ENCODE measurements around the gene MAPKAP1.

MAPKAP1 gene

DNA sequence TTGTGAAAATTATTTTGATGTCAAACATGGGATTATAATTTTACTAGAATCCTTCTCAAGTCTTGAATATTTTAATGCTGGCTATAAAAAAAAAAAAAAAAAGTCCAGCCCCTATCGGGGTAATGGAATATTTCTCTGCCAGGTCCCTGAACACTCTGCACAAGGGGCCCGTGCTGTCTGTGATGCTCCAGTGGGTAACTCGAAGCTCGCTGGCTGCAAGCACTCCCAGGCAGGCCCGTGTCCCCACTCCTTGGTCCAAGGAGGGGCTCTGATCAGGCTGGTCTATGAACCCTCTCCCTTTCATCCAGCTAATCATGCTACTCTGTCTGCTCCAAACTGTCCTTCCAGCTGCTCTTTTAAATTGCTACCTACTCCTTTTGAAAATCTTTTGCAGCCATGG, 264.6 kb downstream of the MAPKAP1 start:
- no peak for DNase-seq

DNA sequence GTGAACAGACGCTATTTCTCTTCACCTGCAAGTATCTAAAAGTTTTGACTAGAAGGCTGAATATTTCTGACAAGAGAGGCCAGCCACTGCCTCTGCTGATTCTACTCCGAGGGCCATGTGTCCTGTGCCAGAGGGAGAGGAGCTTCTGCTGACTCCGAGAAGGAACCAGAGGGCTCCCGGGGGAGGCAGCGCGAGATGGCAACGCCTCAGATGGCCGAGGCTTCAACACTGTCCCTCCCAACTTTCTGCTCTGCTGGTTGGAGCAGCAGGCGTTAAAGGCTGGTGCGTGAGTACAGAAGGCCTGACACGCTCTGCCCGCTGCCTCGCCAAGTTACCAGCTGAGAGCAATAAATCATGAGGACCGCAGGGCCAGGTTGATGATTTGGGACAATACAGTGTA, 266.6 kb downstream of the MAPKAP1 start:
- no peak for DNase-seq

DNA sequence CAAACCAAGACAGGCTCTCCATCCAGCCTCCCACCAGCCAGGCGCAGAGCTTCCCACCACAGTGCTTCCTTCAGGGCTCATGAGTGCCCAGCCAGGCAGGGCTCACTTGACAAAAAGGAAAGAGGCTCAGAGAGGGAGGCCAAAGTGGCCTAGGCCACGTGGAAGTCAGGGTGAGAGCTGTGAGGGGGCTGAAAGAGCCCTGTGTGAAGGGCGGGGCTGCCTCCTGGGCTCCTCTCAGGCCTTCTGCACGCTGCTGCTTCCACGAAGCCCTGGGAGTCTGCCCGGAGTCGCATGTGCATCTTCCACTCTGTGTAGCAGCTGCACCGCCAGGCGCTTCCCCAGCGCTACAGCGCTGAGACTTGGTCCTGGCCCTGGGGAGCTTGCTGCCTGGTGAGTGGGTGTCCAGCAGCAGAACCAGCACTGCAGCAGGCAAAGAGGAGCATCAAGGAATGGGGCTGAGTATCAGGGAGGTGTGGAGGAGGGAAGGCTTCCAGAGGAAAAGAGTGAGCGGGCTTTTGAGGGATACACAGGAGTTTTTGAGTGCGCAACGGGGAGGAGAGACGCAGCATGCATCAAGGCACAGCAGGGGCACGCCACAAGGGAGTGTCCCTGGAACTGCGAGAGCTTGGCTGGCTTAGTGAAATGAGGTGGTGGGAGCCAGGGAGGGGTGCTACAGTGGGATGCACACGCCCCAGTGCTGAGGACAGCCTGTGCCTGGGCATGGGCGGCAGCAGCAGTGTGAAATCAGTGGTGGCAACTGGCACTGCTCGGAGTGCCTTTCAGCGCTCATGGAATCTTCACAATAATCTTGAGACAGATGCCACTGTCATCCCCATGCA, 267.4 kb downstream of the MAPKAP1 start:
- DNase-seq, result no peak

DNA sequence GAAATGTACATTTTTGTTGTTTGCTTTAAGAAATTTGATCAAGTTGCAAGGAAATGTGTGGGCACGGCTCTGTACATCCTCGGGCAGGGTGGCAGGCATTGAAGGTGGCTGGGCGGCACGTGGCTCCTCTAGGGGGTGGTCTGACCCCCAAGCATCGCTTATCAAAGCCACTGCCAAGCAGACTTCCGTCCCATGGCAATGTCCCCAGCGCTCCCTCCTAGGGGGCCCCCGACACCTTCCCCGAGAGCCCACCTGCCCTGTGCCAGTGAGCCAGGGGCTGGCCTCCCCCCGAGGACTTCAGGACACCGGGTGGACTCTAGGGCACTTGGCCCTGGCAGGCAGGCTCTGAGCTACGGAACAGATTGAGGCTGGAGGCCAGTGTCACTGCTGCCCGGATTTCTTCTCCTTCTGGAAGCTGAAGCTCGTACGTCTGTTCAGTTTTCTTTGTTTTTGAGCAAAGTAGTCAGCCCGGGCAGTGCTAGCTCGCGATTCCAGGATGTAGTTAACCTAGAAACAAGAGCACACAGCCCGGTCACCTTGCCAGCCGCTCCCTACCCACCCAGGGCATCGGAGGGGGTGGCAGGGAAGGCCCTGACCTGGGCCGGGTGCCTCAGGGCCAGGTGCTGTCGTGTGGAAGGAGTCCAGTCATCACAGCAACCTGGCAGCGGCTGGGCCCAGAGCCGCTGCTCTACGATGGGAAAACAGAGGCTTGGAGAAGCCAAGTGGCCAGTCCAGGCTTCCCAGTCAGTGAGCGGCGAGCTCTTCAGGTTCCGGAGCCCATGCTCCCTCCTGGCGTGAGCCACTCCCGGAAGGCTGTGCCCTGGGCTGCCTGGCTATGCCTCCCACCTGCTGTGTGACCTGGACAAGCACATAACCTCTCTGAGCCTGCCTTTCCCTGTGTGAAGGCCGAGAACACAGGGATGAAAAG, 268.2 kb downstream of the MAPKAP1 start:
- no peak for DNase-seq

DNA sequence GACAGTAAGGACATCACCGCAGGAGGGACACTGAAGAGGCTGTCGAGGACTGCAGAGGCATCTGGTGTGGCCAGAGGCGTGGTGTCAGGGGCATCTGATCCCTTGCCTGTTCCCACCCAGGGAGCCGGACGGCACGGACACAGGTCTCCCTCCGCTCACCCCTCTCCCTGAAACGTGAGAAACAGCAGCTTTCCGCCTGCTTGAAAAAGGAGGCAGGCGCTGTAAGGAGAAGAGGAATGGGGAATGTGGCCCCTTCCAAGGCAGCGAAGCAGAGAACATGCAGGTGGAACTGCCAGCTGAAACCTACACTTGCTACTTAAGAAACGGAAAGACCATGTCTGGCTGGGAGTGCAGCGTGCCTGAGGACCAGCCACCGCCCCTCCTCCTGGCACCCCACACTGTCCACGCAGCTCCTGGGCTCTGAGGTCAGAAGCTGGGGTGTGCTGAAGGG, 269.2 kb downstream of the MAPKAP1 start:
- no peak for DNase-seq

GRCh38 chr9:125436613-125437443, 270.2 kb downstream of the MAPKAP1 start:
- DNase-seq, result no peak

GRCh38 chr9:125435776-125436612, 271.0 kb downstream of the MAPKAP1 start:
- DNase-seq, result no peak

GRCh38 chr9:125434986-125435775, 271.8 kb downstream of the MAPKAP1 start:
- no peak for DNase-seq

GRCh38 chr9:125433461-125434011, 273.5 kb downstream of the MAPKAP1 start:
- no peak for DNase-seq

- no peak for DNase-seq
Measured at GRCh38 chr9:125432715-125433385, 274.2 kb downstream of the MAPKAP1 start.

DNA sequence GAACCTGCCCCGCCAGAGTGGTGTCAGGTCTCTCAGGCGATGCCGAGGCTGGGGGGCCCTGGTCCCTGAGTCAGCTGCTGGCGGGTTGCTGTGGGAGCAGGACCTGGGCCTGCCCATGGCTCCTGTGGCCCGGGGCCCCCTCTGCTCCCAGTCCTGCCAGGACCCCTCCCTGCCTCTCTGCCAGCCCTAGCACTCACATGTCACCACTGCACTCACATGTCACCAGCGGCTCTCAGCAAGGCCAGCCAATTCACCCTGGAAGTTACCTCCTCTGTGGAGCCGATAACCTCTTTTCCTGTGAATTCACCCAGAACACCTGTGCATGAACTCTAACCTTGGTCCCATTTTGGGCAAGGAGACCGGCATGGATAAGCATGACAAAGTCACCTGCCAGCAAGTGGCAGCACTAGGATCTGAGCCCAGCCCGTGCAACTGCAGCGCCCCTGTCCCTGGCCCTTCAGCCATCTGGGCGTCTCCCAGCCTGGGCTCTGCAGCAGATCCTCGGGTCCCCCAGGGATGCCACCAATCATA, 275.2 kb downstream of the MAPKAP1 start:
- no peak for DNase-seq

- no peak for DNase-seq
Measured at GRCh38 chr9:125431012-125431305, 276.0 kb downstream of the MAPKAP1 start.

GRCh38 chr9:125430161-125431011, 276.6 kb downstream of the MAPKAP1 start:
- DNase-seq, result no peak

DNA sequence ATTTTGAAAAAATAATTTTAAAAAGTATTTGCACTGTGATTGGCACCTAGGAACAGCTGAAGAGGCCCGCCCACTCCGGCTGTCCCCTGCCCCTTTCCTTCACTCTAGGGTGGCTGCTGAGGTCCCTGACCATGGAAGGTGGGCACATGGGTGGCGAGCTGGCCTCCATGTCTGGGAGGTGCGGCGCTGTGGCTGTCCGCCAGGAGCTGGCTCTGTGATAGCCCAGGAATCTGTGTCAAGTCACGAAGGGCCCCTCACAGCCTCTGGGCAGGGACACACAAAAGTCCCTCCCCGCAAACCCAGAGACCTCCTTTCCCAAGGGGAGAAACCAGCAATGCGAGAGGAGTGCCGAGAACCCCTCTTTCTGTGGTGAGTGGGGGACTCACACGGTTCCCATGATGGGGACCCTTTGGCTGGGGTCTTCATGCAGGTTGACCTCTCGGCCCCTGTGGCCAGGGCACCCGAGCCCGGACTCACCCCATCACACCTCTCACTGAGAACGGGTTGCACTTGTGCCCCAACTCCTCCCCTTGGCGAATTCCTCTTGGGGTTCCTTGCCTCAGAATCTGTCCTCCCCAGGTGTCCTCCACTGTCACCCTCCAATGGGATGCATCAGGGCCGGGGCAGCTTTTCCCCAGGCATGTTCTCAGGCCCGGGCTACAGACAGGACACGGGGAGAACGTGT, 277.4 kb downstream of the MAPKAP1 start:
- no peak for DNase-seq

DNA sequence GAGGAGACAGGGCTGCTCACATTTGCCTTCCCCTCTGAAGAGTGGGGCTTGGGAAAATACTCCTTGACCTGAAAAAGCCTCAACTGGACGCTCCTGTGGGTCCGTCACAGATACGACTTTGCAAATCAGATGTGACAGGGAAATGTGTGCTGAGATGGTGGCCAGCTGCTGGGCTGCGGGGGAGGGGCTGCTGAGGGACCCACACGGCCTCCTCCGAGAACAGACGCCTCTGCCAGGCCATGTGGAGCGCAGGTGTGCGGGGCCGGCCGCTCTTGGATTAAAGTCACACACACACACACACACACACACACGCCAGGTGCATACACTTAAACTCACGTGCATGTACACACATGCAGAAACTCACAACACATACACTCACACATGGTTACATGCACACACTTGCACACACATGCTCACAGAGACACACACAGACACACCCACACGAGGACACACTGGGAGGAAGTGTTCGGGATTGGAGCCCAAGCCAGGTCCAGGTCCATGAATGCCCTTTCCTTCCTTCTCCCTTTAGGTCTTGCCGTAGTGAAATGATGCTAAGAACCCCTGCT, 278.0 kb downstream of the MAPKAP1 start:
- DNase-seq, result no peak

GRCh38 chr9:125428060-125428901, 278.7 kb downstream of the MAPKAP1 start:
- DNase-seq, result peak; percentile 47 to 59

DNA sequence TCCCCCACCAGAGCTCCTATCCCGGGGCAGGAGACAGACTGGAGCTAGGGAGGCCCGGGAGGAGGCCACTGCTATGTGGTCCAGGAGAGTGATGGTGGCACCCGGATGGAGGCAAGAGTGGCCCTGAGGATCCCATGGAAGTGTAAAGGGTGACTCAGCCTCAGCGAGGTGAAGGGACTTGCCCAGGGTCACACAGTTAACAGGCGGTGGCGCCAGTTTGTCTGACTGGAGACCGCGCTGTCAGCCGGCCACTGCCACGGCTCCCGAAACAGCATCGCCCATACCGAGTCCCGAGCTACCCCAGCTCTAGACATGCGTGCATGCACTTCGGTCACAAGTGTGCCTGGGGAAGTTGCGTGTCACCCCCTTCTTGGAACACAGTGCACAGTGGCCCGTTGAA, 279.5 kb downstream of the MAPKAP1 start:
- no peak for DNase-seq
